HG02840 (cell line): ENCODE results near the gene CD69.

Experiments
- ATAC-seq: cut with Tn5 transposase; IDR thresholded peaks from one replicate; pipeline ENCODE4 v1.9.1; 2021; ENCODE audit warnings: mild to moderate bottlenecking, moderate library complexity, moderate number of reproducible peaks; ENCODE audit not compliant: unreplicated experiment, low FRiP score

Gene CD69

DNA sequence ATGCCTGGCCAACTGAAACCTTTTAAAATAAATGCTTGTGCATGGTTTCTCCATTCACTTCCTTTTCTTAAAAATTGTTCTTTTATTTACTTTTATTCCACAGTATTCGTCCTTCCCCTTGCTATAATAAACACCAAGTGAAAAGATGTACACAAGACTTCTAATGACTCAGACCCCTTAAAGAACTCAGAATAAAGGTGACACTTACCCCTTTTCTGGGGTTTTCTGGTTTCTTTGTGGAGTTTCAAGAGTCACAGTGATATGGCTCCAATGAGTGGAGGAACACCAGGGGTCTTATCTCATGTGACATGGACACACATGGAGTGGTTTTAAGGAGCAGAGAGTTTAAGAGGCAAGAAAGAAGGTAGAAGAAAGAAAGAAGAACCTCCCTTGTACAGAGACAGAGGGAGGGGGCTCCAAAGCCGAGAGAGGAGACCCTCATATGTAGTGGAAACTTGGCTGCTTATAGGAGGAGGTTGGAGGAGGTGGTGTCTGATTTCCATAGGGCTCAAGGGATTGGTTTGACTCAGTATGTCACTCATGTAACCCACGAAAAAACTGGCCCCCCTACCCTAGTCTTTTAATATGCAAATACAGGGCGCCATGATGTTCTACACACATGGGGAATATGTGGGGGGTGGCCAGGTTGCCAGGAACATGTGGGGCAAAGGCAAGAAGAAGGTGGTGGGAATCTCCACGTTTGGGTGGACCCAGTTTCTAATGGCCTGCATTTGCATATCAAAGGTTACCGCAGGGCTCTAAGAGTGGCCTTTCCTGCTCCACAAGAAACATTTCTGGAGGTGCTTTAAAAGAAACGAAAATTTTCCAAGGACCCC, 22.1 kb upstream of the CD69 start:
- ATAC-seq, result no peak

- ATAC-seq, result no peak
Observed at GRCh38 chr12:9781360-9781759, 20.7 kb upstream of the CD69 start.

DNA sequence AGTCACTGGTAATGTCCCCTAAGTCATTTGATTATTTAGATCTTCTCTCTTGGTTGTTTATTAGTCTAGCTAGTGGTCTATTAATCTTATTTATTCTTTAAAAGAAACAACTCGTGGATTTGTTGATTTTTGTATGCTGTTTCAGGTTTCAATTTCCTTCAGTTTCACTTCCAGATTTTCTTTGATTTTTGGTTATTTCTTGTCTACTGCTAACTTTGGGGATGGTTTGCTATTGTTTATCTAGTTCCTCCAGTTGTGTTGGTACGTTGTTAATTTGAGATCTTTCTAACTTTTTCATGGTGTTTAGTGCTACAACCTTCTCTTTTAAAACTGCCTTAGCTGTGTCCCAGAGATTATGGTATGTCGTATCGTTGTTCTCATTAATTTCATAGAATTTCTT, 18.5 kb upstream of the CD69 start:
- ATAC-seq, result no peak

DNA sequence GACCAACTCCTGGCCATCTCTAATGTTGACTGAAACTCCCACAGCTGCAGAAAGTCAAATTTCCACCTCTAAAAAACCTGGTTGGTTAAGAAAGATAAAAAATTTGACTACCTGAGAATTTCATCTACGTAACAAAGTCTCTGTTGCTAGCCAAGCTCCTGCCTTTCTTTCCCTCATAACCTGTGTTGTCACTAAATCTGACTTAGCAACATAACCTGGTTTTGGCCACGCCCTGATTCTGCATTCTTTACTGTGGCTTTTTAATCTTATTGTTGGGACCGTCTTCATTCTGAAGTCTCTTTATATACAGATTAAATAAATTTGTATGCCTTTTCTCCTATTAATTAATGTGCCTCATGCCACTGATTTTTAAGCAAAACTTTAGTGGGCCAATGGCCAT, 16.1 kb upstream of the CD69 start:
- no peak for ATAC-seq

DNA sequence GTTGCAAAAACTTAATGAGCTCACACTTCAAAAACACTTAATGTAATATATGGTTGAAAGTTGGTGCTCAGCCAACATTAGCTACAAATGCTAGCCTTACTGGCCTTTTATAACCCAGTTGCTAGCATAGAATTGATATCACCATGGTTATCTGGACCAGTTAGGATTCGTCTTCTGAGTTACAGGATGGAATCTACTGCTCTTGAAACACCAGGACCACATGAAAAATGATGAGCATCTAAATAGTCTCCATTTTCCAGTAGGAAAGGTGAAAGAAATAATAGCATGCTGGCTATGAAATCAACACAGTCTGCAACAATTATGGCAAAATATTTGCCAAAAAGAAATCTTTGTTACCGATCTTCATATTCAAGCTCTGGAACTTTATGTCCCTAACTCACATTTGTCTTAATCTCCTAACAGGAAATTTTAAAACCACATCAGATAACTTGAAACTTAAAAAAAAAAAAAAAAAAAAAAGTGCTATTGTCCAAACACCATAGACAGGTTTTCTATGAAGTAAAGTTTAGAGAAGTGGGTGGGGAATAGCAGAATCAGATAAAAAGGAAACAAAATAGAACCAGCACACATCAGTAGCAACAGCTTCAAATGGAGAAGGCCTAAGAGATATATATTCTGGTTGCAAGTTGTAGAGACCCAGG, 12.6 kb upstream of the CD69 start:
- ATAC-seq, result no peak

DNA sequence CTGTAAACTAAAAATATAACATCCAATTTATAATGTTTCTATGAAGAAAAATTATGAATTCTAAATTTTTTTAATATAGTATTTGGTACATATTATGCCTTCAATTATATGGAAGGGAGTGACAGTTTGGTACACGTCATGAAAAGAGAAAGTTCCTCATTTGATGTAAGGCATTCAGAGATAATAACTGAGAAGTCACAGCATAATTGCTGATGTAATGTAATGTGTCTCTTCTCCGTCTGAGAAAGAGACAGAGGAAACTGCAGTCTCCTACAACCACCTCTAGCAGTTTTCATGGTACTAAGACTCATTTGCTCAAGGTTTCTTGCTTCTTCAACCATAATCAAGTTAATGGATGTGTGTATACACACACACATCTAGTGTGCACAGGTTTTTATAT, 2.3 kb upstream of the CD69 start:
- ATAC-seq, result no peak

DNA sequence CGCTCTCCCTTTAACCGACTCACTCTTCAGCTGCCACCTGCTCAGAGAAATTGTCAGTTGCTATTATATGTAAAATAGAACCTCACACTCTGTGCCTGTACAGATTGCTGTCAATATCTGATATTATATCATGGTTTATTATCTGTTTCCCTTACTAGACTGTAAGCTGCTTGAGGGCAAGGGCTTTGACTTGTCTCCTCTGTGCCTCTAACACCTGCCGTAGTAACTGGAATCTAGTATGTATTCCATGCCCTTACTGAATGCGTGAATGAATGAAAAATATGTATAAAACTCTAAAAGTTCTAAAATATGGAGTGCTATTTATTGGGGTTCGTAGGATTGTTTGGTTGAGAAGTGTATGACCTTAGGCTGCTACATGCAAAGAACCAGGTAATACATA, 1.7 kb upstream of the CD69 start:
- no peak for ATAC-seq

GRCh38 chr12:9761419-9761781, 699 bp upstream of the CD69 start:
- ATAC-seq, result no peak

DNA sequence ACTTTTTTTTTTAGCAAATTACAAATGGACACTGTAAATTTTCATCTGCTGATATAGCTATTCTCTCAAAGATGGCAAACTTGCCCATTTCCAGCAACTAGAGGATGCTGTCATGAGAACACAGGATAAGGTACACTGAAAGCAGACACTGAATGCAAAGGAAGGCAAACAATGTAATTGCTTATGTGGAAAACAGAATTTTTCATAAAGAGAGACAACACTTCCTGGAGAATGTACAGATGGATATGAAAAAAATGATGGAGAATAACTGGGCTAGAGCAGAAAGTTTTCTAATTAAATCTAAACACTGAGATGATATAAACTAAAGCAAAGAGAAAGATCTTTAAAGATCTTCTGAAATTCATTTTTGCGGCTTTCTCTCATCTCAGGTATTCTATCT, 581 bp downstream of the CD69 start:
- no peak for ATAC-seq

DNA sequence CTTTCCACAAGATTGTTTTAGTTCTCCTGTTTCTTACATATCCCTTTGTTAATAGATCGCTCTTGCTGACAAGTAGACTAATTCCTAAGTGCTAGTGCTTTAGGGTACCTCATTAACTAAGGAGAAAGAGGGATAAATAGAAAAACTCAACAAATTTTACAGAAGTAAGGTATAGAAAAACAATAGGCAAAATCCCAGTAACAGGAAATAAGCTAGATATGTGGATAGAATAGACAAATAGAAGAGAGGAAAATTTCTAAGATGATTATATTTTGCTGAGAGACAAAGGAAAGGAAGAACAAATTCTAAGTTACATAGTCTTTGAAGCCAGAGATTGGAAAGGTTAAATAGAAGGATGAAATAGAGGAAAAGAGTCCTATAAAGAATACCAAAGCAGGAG, 1.0 kb downstream of the CD69 start:
- ATAC-seq, result no peak

GRCh38 chr12:9758119-9758518, 2.6 kb downstream of the CD69 start:
- ATAC-seq, result no peak

GRCh38 chr12:9757433-9758025, 3.2 kb downstream of the CD69 start:
- no peak for ATAC-seq

DNA sequence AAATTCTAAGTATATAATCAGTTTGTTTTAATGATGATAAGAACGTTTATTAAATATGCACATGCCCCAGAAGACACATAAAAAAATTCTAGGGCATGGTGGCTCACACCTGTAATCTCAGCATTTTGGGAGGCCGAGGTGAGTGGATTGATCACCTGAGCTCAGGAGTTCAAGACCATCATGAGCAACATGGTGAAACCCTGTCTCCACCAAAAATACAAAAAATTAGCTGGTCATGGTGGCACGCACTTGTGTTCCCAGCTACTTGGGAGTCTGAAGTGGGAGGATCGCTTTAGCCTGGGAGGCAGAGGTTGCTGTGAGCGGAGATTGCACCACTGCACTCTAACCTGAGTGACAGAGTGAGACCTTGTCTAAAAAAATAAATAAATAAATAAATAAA, 4.0 kb downstream of the CD69 start:
- ATAC-seq, result no peak

DNA sequence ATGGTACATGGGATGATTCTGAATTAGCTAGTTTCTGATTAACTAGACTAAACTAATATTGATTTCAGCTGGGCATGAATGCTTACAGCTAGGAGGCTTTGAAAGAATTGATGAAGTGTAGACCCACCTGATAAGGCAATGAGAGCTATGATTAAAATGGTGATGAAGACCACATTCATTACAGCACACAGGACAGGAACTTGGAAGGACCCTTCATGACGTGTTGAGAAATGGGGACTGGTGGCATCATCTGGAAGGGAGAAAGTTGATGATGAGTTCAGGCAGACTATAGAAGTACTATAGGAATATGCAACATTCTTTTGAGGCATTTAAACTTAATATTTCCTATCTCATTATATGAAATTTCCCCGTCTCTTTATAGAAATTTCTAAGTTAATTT, 4.5 kb downstream of the CD69 start:
- no peak for ATAC-seq

GRCh38 chr12:9755567-9755966, 5.1 kb downstream of the CD69 start:
- ATAC-seq, result no peak

DNA sequence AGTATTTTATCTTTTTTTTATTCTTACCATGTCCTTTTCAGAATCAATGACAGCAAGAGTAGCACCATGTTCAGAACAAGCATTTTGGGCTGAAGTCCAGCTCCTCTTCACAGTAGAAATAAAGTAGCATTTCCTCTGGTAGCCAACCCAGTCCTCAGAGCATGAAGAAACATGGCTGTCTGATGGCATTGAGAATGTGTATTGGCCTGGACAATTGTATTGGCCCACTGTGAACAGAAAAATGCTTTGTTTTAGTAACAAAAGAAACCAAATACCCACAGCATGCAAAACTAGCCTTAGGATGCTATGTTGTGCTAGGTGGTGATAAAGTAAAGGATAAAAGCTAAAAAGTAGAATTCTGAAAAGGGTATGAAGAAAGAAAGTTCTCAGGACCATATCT, 5.7 kb downstream of the CD69 start:
- no peak for ATAC-seq

- no peak for ATAC-seq
Observed at GRCh38 chr12:9754099-9754927, 6.4 kb downstream of the CD69 start.

GRCh38 chr12:9753498-9753897, 7.2 kb downstream of the CD69 start:
- no peak for ATAC-seq

- ATAC-seq, result no peak
Observed at GRCh38 chr12:9753073-9753472, 7.6 kb downstream of the CD69 start.

DNA sequence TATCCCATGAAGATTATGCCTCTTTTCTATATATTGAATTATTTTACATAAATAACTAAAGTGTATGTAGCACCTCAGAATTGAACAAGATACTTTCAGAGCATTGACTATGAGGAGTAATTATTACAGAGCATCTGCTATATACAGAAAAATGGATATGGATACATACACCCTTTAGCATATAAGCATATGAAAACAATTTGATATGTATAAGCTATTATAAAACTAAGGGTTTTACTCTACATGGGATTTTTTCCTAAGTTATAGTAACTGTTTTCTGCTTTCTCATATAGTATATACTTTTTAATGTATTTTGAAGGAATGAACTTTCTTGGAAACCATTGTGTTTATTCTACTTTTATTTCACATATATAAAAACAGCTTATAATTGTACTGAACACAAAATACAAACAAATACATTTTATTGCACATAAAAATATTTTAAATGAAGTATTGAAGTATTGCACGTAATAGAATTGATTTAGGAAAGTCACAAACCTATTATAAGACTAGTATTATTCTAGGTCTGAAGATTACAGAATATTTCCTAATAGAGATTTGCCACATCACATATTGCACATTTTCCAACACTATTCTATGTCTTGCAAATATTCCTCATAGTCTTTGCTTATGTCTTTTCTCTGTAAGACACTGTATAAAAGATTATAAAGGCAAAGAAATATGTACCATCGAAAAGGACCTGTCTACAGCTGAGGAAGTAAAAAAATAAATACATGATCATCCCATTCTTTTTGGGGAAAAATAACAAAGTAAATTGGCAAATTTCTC, 8.4 kb downstream of the CD69 start:
- no peak for ATAC-seq
